ENCODE measurements around the gene GRM1. TPM values are rescaled to one million over a fixed set of nuclear protein-coding genes. Genes with fewer than 3 reads are reported as not detected.

GRM1 gene
- total RNA-seq, 1 donor from 2014 or later: 0.39 TPM

DNA sequence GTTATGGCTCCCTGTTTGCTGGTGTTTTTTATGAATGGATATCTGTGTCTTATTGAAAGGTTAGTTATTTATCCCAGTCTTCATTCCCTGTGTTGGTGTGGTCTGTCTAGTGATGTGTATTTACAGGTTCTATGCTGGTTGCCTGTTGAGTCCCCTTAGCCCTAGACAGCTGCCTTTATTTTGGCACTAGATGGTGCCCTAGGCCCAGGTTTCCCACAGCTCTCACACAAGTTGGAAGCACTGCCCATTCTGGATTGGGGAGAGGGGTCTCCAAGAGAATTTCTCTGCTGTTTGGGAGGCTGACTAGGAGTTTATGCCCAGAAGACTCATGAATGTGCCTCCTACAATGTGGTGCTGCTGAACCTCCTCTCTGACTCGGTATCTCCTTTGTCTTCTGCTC lies 12.4 kb downstream of the GRM1 start:
- Mint-ChIP-seq H3K9me3 (peaks cover 7% of the 10 kb centered on the region), H3K4me3 (no peak overlapping the region), H3K36me3 (no peaks in the 10 kb centered on the region), H3K27ac (no peak overlapping the region), H3K4me1 (ENCODE audit: unreplicated experiment) (no peaks in the 10 kb centered on the region), H3K27me3 (peaks cover 8% of the 10 kb centered on the region)
- no peak for DNase-seq (ENCODE audit: extremely low spot score, unreplicated experiment)
- TF ChIP-seq, protein P1, sequence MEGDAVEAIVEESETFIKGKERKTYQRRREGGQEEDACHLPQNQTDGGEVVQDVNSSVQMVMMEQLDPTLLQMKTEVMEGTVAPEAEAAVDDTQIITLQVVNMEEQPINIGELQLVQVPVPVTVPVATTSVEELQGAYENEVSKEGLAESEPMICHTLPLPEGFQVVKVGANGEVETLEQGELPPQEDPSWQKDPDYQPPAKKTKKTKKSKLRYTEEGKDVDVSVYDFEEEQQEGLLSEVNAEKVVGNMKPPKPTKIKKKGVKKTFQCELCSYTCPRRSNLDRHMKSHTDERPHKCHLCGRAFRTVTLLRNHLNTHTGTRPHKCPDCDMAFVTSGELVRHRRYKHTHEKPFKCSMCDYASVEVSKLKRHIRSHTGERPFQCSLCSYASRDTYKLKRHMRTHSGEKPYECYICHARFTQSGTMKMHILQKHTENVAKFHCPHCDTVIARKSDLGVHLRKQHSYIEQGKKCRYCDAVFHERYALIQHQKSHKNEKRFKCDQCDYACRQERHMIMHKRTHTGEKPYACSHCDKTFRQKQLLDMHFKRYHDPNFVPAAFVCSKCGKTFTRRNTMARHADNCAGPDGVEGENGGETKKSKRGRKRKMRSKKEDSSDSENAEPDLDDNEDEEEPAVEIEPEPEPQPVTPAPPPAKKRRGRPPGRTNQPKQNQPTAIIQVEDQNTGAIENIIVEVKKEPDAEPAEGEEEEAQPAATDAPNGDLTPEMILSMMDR (conservative IDR thresholded peaks at IDR 0.05): peak; percentile 65

DNA sequence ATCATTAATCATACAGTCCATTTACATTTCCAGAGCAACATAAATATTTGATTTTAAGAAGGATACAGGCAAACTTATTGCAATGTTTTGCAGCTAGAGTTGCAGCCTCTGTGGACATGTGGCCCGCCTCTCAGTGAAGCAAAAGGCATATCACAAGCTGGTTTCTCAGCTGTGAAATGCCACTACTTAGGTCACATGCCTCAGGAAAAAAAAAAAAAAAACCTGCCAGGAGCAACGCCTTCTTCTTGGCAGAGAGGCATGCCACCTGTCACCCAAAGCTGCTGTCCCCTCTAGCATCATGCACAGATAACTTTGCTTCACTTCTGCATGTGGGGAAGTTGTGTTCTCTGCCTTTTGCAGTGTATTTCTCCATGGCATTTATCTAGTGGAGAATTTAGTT lies 18.5 kb downstream of the GRM1 start:
- peaks cover under 1% of the 10 kb centered on the region for H3K27me3 Mint-ChIP-seq
- no peaks in the 10 kb centered on the region for H3K4me1 Mint-ChIP-seq (ENCODE audit: unreplicated experiment)
- H3K27ac Mint-ChIP-seq: no peak overlapping the region
- DNase-seq (ENCODE audit: extremely low spot score, unreplicated experiment): no peak
- no peak overlapping the region for H3K4me3 Mint-ChIP-seq
- no peaks in the 10 kb centered on the region for H3K9me3 Mint-ChIP-seq
- TF ChIP-seq, protein P1 (conservative IDR thresholded peaks at IDR 0.05): no peak
- H3K36me3 Mint-ChIP-seq: no peaks in the 10 kb centered on the region

DNA sequence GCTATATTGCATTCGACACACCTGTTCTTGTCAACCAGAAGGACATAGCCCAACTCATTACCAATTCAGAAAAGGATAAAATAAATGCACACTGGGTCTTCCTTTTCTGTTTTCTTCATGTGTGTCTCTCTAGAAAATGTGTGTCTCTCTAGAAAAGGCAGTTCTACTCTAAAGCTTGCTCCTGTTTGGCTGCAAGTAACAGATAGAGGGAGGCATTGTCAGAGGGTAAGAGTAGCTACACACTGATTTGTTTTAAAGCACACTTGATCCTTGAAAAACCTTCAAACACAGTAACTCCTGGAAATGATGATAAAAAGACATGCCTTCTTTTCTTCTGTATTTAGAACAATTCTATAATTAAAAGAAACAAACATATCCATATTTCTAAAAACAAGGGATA lies 21.3 kb downstream of the GRM1 start:
- no peaks in the 10 kb centered on the region for H3K36me3 Mint-ChIP-seq
- H3K4me3 Mint-ChIP-seq: no peak overlapping the region

DNA sequence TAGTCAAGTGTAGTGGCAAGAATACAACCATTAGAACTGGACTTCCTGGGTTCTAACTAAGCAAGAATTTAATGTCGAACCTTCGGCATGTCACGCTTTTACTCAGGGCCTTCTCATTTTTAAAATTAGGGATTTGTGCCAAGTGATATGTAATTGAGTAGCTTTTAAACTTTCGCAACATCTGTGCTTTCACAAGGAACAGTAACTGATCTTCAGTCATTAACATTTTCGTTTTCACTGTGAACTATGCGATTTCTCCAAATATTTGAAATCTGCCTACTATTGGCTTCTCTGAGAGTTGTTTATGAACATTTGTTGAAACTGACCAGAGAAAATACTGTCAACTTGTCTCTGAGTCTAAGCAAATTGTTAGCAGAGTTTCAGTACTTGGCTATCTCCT lies 27.6 kb downstream of the GRM1 start:
- Mint-ChIP-seq H3K27ac (no peak overlapping the region), H3K36me3 (no peaks in the 10 kb centered on the region), H3K4me1 (ENCODE audit: unreplicated experiment) (no peaks in the 10 kb centered on the region), H3K4me3 (no peak overlapping the region), H3K27me3 (peaks cover 3% of the 10 kb centered on the region), H3K9me3 (no peaks in the 10 kb centered on the region)
- DNase-seq (ENCODE audit: extremely low spot score, unreplicated experiment): no peak
- TF ChIP-seq, protein P1 (conservative IDR thresholded peaks at IDR 0.05): no peak

More for the DNA sequence above, 21.3 kb downstream of the GRM1 start:
- Mint-ChIP-seq H3K9me3 (no peaks in the 10 kb centered on the region), H3K4me1 (ENCODE audit: unreplicated experiment) (no peaks in the 10 kb centered on the region), H3K27me3 (peaks cover 3% of the 10 kb centered on the region), H3K27ac (no peak overlapping the region)
- TF ChIP-seq, protein P1 (conservative IDR thresholded peaks at IDR 0.05): no peak
- DNase-seq (ENCODE audit: extremely low spot score, unreplicated experiment): no peak

DNA sequence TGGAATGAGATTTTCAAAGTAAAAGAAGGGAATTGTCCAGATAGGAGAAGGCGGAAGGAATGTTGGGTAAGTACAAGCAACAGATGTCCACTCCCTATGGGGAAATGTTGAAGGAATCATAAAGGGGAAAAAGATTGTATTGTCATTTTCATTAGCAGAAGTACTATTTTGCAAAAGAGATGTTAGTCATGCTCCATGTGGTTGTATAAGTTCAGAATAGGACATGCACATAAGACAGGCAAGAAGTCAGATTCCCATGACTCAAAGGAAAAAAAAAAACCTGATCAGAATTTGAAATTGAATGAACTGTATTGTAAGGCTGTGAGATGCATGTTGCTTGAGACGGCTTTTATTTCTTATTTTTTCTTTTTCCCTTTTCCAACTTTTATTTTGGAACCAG lies 36.8 kb downstream of the GRM1 start:
- Mint-ChIP-seq H3K27me3 (peaks cover 5% of the 10 kb centered on the region), H3K36me3 (no peaks in the 10 kb centered on the region), H3K4me3 (no peak overlapping the region), H3K9me3 (no peaks in the 10 kb centered on the region), H3K4me1 (ENCODE audit: unreplicated experiment) (no peaks in the 10 kb centered on the region), H3K27ac (no peak overlapping the region)
- DNase-seq (ENCODE audit: extremely low spot score, unreplicated experiment): no peak
- TF ChIP-seq, protein P1 (conservative IDR thresholded peaks at IDR 0.05): no peak

DNA sequence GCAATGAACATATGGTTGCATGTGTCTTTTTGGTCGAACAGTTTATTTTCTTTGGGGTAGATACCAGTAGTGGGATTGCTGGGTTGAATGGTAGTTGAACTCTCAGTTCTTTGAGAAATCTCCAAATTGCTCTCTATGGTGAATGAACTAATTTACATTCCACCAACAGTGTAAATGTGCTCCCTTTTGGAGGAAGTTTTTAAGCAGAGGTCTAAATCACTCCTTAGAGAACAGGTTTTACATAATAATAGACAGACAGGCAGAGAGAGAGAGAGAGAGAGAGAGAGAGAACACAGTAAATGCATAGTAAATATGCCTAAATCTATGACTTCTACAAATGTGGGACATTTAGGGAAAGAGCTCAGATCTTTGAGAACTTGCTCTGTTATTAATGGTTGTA lies 37.6 kb downstream of the GRM1 start:
- Mint-ChIP-seq H3K27ac (no peak overlapping the region), H3K27me3 (peaks cover 5% of the 10 kb centered on the region), H3K36me3 (no peaks in the 10 kb centered on the region), H3K4me1 (ENCODE audit: unreplicated experiment) (no peaks in the 10 kb centered on the region), H3K9me3 (no peaks in the 10 kb centered on the region), H3K4me3 (no peak overlapping the region)
- TF ChIP-seq, protein P1 (conservative IDR thresholded peaks at IDR 0.05): no peak
- DNase-seq (ENCODE audit: extremely low spot score, unreplicated experiment): no peak
